Activated T-helper 17 cell treated with anti-CD3 and anti-CD28 coated beads, Interleukin-2, amount 50 U/mL, for 72 hours (primary cell): ENCODE data around the gene ZRANB1. TPM values are rescaled to one million over a fixed set of nuclear protein-coding genes. Genes with fewer than 3 reads are reported as not detected.

Experiments
- ATAC-seq: fragments of 150-1000 bp; cut with Tn5 transposase; replicated peaks from 2 replicates; pipeline ENCODE4 v1.10.0; 2021; ENCODE audit warnings: mild to moderate bottlenecking, moderate library complexity
- H3K27ac Mint-ChIP-seq: one replicate; pipeline ENCODE4 v1.8.0; 2022; ENCODE audit warnings: mixed read lengths
- H3K27me3 Mint-ChIP-seq: one replicate; pipeline ENCODE4 v1.8.0; 2022; ENCODE audit warnings: mixed read lengths
- H3K36me3 Mint-ChIP-seq: one replicate; pipeline ENCODE4 v1.8.0; 2022; ENCODE audit warnings: low read depth, mild to moderate bottlenecking, mixed read lengths
- H3K4me1 Mint-ChIP-seq: one replicate; pipeline ENCODE4 v1.8.0; 2022; ENCODE audit warnings: mixed read lengths
- H3K4me3 Mint-ChIP-seq: one replicate; pipeline ENCODE4 v1.8.0; 2022; ENCODE audit warnings: mild to moderate bottlenecking, mixed read lengths
- H3K9me3 Mint-ChIP-seq: one replicate; pipeline ENCODE4 v1.8.0; 2022; ENCODE audit warnings: mixed read lengths
- total RNA-seq, 2 donors: library from RNA; stranded (reverse); gene quantifications; one replicate each; pipeline ENCODE4 v1.2.3, GENCODE V29; 2022

Gene ZRANB1
- 1 to 10 TPM; 7.9 to 8.7 TPM for total RNA-seq

DNA sequence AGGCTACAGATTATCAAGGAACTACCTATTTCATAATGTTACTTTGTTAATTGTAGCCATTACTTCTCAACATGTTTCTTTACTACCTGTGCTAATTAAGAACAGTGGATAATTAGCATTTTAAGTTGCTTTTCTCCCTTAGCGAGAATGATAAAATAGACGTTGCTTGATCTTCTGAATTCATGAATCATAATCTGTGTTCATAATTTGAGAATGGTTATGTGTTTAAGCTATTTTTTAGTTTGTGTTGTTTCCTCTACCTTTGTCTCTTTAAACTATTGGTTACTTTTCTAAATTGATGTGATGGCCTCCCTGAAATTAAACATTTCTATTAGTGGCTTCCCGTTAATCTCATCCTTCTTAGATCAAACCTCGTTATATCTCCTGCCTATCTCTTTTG, at the start of gene ZRANB1:
Gene ZRANB1 (plus strand): TSS at position 301 of the 400 bp plus-strand sequence. CDS start 371 bp downstream, outside the sequence.
- peaks cover 36% of the 10 kb centered on the region for H3K36me3 Mint-ChIP-seq
- H3K4me1 Mint-ChIP-seq: peaks cover 22% of the 10 kb centered on the region
- H3K4me3 Mint-ChIP-seq: no peak within 1 kb of the TSS
- no peaks in the 10 kb centered on the region for H3K9me3 Mint-ChIP-seq
- no peak for ATAC-seq
- H3K27me3 Mint-ChIP-seq: no peaks in the 10 kb centered on the region
- H3K27ac Mint-ChIP-seq: no peak within 1 kb of the TSS

DNA sequence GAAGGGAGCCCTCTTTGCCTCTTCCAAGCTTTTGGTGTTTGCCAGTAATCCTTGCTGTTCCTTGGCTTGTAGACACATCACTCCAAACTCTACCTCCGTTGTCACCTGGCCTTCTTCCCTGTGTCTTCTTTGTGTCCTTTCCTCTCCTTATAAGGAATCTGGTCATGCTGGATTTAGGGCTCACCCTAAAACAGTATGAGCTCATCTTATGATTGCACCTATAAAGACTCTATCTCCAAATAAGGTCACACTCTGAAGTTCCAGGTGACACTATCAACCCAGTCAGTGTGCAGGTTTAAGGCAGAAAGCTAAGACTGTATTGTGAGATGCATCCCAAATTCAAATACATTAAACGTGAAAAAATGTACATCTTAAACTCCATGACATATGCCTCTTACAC, 49.0 kb upstream of the ZRANB1 start:
- H3K9me3 Mint-ChIP-seq: no peaks in the 10 kb centered on the region
- H3K36me3 Mint-ChIP-seq: no peaks in the 10 kb centered on the region
- H3K27me3 Mint-ChIP-seq: no peaks in the 10 kb centered on the region
- no peak overlapping the region for H3K4me3 Mint-ChIP-seq
- ATAC-seq: no peak
- H3K27ac Mint-ChIP-seq: no peak overlapping the region
- H3K4me1 Mint-ChIP-seq: no peaks in the 10 kb centered on the region

GRCh38 chr10:124894569-124895215, 47.2 kb upstream of the ZRANB1 start:
- Mint-ChIP-seq H3K9me3 (no peaks in the 10 kb centered on the region), H3K27ac (no peak overlapping the region), H3K36me3 (no peaks in the 10 kb centered on the region), H3K4me3 (no peak overlapping the region), H3K27me3 (no peaks in the 10 kb centered on the region), H3K4me1 (no peaks in the 10 kb centered on the region)
- ATAC-seq: no peak

- H3K27me3 Mint-ChIP-seq: no peaks in the 10 kb centered on the region
- H3K4me1 Mint-ChIP-seq: no peaks in the 10 kb centered on the region
- H3K36me3 Mint-ChIP-seq: no peaks in the 10 kb centered on the region
- H3K9me3 Mint-ChIP-seq: no peaks in the 10 kb centered on the region
- no peak overlapping the region for H3K4me3 Mint-ChIP-seq
- ATAC-seq: no peak
- H3K27ac Mint-ChIP-seq: no peak overlapping the region
Measured at GRCh38 chr10:124896751-124897150, 45.2 kb upstream of the ZRANB1 start.

- no peak for ATAC-seq
- no peak overlapping the region for H3K27ac Mint-ChIP-seq
- no peak overlapping the region for H3K4me3 Mint-ChIP-seq
Measured at GRCh38 chr10:124898471-124898870, 43.5 kb upstream of the ZRANB1 start.

GRCh38 chr10:124899151-124899550, 42.8 kb upstream of the ZRANB1 start:
- H3K4me1 Mint-ChIP-seq: no peaks in the 10 kb centered on the region
- no peaks in the 10 kb centered on the region for H3K36me3 Mint-ChIP-seq
- ATAC-seq: no peak
- H3K27me3 Mint-ChIP-seq: peaks cover 4% of the 10 kb centered on the region
- H3K9me3 Mint-ChIP-seq: no peaks in the 10 kb centered on the region
- H3K27ac Mint-ChIP-seq: no peak overlapping the region
- no peak overlapping the region for H3K4me3 Mint-ChIP-seq

More at GRCh38 chr10:124898471-124898870, 43.5 kb upstream of the ZRANB1 start:
- Mint-ChIP-seq H3K27me3 (peaks cover 3% of the 10 kb centered on the region), H3K4me1 (no peaks in the 10 kb centered on the region), H3K9me3 (no peaks in the 10 kb centered on the region), H3K36me3 (no peaks in the 10 kb centered on the region)

DNA sequence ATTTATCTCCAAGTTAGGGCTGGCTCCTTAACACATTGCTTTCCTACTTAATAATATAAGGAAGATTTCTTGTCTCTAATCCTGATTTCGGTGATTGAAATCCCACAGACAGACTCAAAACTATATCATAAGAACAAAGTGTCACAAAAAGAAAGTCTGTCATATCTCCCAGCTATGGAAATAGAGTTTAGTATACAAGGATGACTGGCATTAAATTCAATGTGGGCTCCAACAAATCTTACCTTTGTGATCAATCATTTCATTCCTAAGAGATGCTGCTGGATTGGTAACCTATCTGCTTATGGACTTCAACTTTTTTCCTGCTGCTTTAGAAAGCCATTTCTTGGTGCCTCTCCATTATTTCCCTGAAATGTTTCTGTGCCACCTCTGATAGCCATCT, 39.5 kb upstream of the ZRANB1 start:
- no peak overlapping the region for H3K4me3 Mint-ChIP-seq

GRCh38 chr10:124903111-124903510, 38.8 kb upstream of the ZRANB1 start:
- Mint-ChIP-seq H3K27ac (no peak overlapping the region), H3K4me1 (no peaks in the 10 kb centered on the region), H3K4me3 (no peak overlapping the region), H3K27me3 (peaks cover 8% of the 10 kb centered on the region), H3K36me3 (no peaks in the 10 kb centered on the region), H3K9me3 (no peaks in the 10 kb centered on the region)
- no peak for ATAC-seq

More for the DNA sequence above, 39.5 kb upstream of the ZRANB1 start:
- Mint-ChIP-seq H3K9me3 (no peaks in the 10 kb centered on the region), H3K27me3 (peaks cover 8% of the 10 kb centered on the region), H3K36me3 (no peaks in the 10 kb centered on the region), H3K4me1 (no peaks in the 10 kb centered on the region), H3K27ac (no peak overlapping the region)
- ATAC-seq: no peak

DNA sequence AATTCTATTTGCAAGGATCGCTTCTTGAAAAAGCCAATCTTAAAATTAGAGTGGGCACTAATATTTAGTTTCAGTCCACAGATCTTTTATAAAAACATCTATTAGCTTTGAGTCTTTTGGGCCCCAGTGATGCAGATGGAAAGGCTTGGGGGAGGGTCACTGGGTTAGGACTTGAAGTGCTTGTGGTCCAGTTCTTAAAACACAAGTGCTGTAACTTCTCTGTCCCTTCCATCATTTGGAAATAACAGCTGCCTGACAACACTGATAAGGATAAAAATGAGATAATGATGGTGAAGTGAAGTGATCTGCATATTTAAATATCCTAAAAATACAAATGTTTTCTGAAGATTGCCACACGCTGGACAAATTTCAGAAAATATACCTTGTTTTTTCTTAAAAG, 37.1 kb upstream of the ZRANB1 start:
- H3K36me3 Mint-ChIP-seq: no peaks in the 10 kb centered on the region
- H3K27ac Mint-ChIP-seq: no peak overlapping the region
- H3K4me1 Mint-ChIP-seq: no peaks in the 10 kb centered on the region
- no peak for ATAC-seq
- peaks cover 8% of the 10 kb centered on the region for H3K27me3 Mint-ChIP-seq
- no peaks in the 10 kb centered on the region for H3K9me3 Mint-ChIP-seq
- H3K4me3 Mint-ChIP-seq: no peak overlapping the region

GRCh38 chr10:124906551-124907001, 35.3 kb upstream of the ZRANB1 start:
- Mint-ChIP-seq H3K4me1 (no peaks in the 10 kb centered on the region), H3K9me3 (no peaks in the 10 kb centered on the region), H3K27me3 (peaks cover 8% of the 10 kb centered on the region), H3K27ac (no peak overlapping the region), H3K36me3 (no peaks in the 10 kb centered on the region), H3K4me3 (no peak overlapping the region)
- no peak for ATAC-seq

- H3K36me3 Mint-ChIP-seq: no peaks in the 10 kb centered on the region
- H3K4me3 Mint-ChIP-seq: no peak overlapping the region
- H3K27ac Mint-ChIP-seq: no peak overlapping the region
- H3K27me3 Mint-ChIP-seq: peaks cover 5% of the 10 kb centered on the region
- H3K4me1 Mint-ChIP-seq: no peaks in the 10 kb centered on the region
- no peak for ATAC-seq
- H3K9me3 Mint-ChIP-seq: no peaks in the 10 kb centered on the region
Measured at GRCh38 chr10:124909563-124909962, 32.4 kb upstream of the ZRANB1 start.

- H3K27ac Mint-ChIP-seq: no peak overlapping the region
- no peak overlapping the region for H3K4me3 Mint-ChIP-seq
- H3K27me3 Mint-ChIP-seq: peaks cover 5% of the 10 kb centered on the region
- H3K9me3 Mint-ChIP-seq: no peaks in the 10 kb centered on the region
- H3K36me3 Mint-ChIP-seq: no peaks in the 10 kb centered on the region
- no peak for ATAC-seq
- H3K4me1 Mint-ChIP-seq: no peaks in the 10 kb centered on the region
Measured at GRCh38 chr10:124911124-124912067, 30.5 kb upstream of the ZRANB1 start.

DNA sequence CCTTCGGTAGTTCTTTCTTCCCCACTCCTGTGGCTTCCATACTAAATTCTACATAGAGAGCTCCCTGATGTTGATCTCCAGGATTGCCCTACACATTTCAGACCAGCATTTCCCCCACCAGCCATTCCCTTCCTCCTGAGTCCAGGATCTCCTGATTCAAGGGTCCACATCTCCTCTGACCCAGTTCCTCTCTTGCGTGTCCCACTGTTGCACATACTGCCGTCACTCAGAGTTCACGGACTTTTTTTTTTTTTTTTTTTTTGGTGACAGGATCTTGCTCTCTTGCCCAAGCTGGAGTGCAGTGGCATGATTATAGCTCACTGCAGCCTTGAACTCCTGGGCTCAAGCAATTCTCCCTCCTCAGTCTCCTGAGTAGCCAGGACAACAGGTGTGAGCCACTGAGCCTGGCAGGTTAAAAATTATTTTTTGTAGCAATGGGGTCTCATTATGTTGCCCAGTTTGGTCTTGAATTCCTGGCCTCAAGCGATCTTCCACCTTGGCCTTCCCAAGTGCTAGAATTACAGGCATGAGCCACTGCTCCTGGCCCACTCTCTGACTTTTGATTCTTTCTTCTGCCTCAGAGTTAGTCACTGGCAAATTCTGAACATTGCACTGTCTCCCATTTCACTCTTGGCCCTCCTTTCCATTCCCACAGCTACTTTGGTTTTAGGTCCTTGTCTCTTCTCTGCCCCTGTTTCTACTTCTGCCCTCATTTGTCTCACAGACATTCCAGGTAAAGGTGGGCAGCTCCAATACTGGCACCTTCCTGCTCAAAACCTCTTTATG, 29.6 kb upstream of the ZRANB1 start:
- Mint-ChIP-seq H3K27ac (no peak overlapping the region), H3K27me3 (peaks cover under 1% of the 10 kb centered on the region), H3K9me3 (no peaks in the 10 kb centered on the region), H3K4me1 (no peaks in the 10 kb centered on the region), H3K36me3 (no peaks in the 10 kb centered on the region), H3K4me3 (no peak overlapping the region)
- ATAC-seq: no peak

DNA sequence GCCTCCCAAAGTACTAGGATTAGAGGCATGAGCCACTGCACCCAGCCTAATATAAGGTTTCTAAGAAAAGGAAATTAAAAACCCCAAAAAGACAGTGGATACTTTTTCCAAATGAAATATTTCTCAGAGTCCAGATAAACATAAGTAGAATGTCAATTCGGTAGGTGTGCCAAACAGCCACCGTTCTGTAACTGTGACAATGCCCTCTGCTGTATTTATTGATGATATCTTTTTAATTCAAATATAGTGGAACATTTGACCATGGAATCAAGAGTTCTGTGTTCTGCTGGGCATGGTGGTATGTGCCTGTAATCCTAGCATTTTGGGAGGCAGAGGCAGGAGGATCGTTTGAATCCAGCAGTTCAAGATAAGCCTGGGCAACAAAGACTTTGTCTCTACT, 28.8 kb upstream of the ZRANB1 start:
- no peaks in the 10 kb centered on the region for H3K27me3 Mint-ChIP-seq
- no peaks in the 10 kb centered on the region for H3K36me3 Mint-ChIP-seq
- H3K9me3 Mint-ChIP-seq: no peaks in the 10 kb centered on the region
- no peak for ATAC-seq
- no peak overlapping the region for H3K4me3 Mint-ChIP-seq
- H3K4me1 Mint-ChIP-seq: no peaks in the 10 kb centered on the region
- H3K27ac Mint-ChIP-seq: no peak overlapping the region
